Measurements from ENCODE around the gene PRKG1.
"Not testable (repeated sequence)": the region's sequence is repeated elsewhere in the genome, so short reads cannot be mapped to it uniquely, and the experiment has no call there.

Gene PRKG1

GRCh38 chr10:51341745-51342144 lies 267.5 kb downstream of the PRKG1 start:
- not testable (repeated sequence) for H3K27ac Mint-ChIP-seq; H3K9me3 Mint-ChIP-seq (ENCODE audit: low read depth); H3K27me3 Mint-ChIP-seq; H3K36me3 Mint-ChIP-seq; H3K4me3 Mint-ChIP-seq; H3K4me1 Mint-ChIP-seq (ENCODE audit: low read depth)

- no peak overlapping the region for H3K27ac Mint-ChIP-seq
- H3K4me1 Mint-ChIP-seq (ENCODE audit: low read depth), result no peaks in the 10 kb centered on the region
- H3K27me3 Mint-ChIP-seq, result no peaks in the 10 kb centered on the region
- no peaks in the 10 kb centered on the region for H3K9me3 Mint-ChIP-seq (ENCODE audit: low read depth)
- H3K36me3 Mint-ChIP-seq, result no peaks in the 10 kb centered on the region
- H3K4me3 Mint-ChIP-seq, result no peak overlapping the region
Measured at GRCh38 chr10:51342381-51342780, 268.1 kb downstream of the PRKG1 start.

GRCh38 chr10:51343391-51343790 lies 269.1 kb downstream of the PRKG1 start:
- Mint-ChIP-seq H3K4me1 (ENCODE audit: low read depth) (no peaks in the 10 kb centered on the region), H3K4me3 (no peak overlapping the region)

GRCh38 chr10:51344371-51344770 lies 270.1 kb downstream of the PRKG1 start:
- H3K36me3 Mint-ChIP-seq, result no peaks in the 10 kb centered on the region
- no peaks in the 10 kb centered on the region for H3K4me1 Mint-ChIP-seq (ENCODE audit: low read depth)
- H3K27me3 Mint-ChIP-seq, result no peaks in the 10 kb centered on the region
- no peak overlapping the region for H3K4me3 Mint-ChIP-seq
- no peaks in the 10 kb centered on the region for H3K9me3 Mint-ChIP-seq (ENCODE audit: low read depth)
- no peak overlapping the region for H3K27ac Mint-ChIP-seq

More at GRCh38 chr10:51343391-51343790, 269.1 kb downstream of the PRKG1 start:
- Mint-ChIP-seq H3K36me3 (no peaks in the 10 kb centered on the region), H3K9me3 (ENCODE audit: low read depth) (no peaks in the 10 kb centered on the region), H3K27ac (no peak overlapping the region), H3K27me3 (no peaks in the 10 kb centered on the region)

- H3K4me1 Mint-ChIP-seq (ENCODE audit: low read depth), result no peaks in the 10 kb centered on the region
- H3K36me3 Mint-ChIP-seq, result no peaks in the 10 kb centered on the region
- H3K27me3 Mint-ChIP-seq, result no peaks in the 10 kb centered on the region
- H3K9me3 Mint-ChIP-seq (ENCODE audit: low read depth), result no peaks in the 10 kb centered on the region
- no peak overlapping the region for H3K27ac Mint-ChIP-seq
- H3K4me3 Mint-ChIP-seq, result no peak overlapping the region
Measured at GRCh38 chr10:51348622-51349021, 274.3 kb downstream of the PRKG1 start.

- Mint-ChIP-seq H3K4me3 (no peak overlapping the region), H3K27ac (no peak overlapping the region), H3K4me1 (ENCODE audit: low read depth) (no peaks in the 10 kb centered on the region), H3K27me3 (no peaks in the 10 kb centered on the region), H3K9me3 (ENCODE audit: low read depth) (no peaks in the 10 kb centered on the region), H3K36me3 (no peaks in the 10 kb centered on the region)
Measured at GRCh38 chr10:51357170-51357569, 282.9 kb downstream of the PRKG1 start.

GRCh38 chr10:51358227-51358626 lies 283.9 kb downstream of the PRKG1 start:
- no peaks in the 10 kb centered on the region for H3K27me3 Mint-ChIP-seq
- H3K4me3 Mint-ChIP-seq, result no peak overlapping the region
- H3K36me3 Mint-ChIP-seq, result no peaks in the 10 kb centered on the region
- H3K4me1 Mint-ChIP-seq (ENCODE audit: low read depth), result no peaks in the 10 kb centered on the region
- no peak overlapping the region for H3K27ac Mint-ChIP-seq
- H3K9me3 Mint-ChIP-seq (ENCODE audit: low read depth), result no peaks in the 10 kb centered on the region

GRCh38 chr10:51363415-51363814 lies 289.1 kb downstream of the PRKG1 start:
- H3K4me3 Mint-ChIP-seq, result no peak overlapping the region
- peaks cover 2% of the 10 kb centered on the region for H3K27me3 Mint-ChIP-seq
- no peaks in the 10 kb centered on the region for H3K36me3 Mint-ChIP-seq
- H3K9me3 Mint-ChIP-seq (ENCODE audit: low read depth), result no peaks in the 10 kb centered on the region
- H3K27ac Mint-ChIP-seq, result no peak overlapping the region
- H3K4me1 Mint-ChIP-seq (ENCODE audit: low read depth), result no peaks in the 10 kb centered on the region

- no peaks in the 10 kb centered on the region for H3K4me1 Mint-ChIP-seq (ENCODE audit: low read depth)
- H3K36me3 Mint-ChIP-seq, result no peaks in the 10 kb centered on the region
- H3K27ac Mint-ChIP-seq, result no peak overlapping the region
- H3K27me3 Mint-ChIP-seq, result peaks cover 4% of the 10 kb centered on the region
- H3K4me3 Mint-ChIP-seq, result no peak overlapping the region
- H3K9me3 Mint-ChIP-seq (ENCODE audit: low read depth), result no peaks in the 10 kb centered on the region
Measured at GRCh38 chr10:51364674-51365073, 290.4 kb downstream of the PRKG1 start.

GRCh38 chr10:51366044-51366443 lies 291.8 kb downstream of the PRKG1 start:
- Mint-ChIP-seq H3K27me3 (peaks cover 4% of the 10 kb centered on the region), H3K36me3 (no peaks in the 10 kb centered on the region), H3K27ac (no peak overlapping the region), H3K9me3 (ENCODE audit: low read depth) (no peaks in the 10 kb centered on the region), H3K4me1 (ENCODE audit: low read depth) (no peaks in the 10 kb centered on the region), H3K4me3 (no peak overlapping the region)

- no peak overlapping the region for H3K4me3 Mint-ChIP-seq
- H3K9me3 Mint-ChIP-seq (ENCODE audit: low read depth), result no peaks in the 10 kb centered on the region
- no peaks in the 10 kb centered on the region for H3K4me1 Mint-ChIP-seq (ENCODE audit: low read depth)
- no peaks in the 10 kb centered on the region for H3K36me3 Mint-ChIP-seq
- no peak overlapping the region for H3K27ac Mint-ChIP-seq
- H3K27me3 Mint-ChIP-seq, result peaks cover 4% of the 10 kb centered on the region
Measured at GRCh38 chr10:51367127-51367526, 292.8 kb downstream of the PRKG1 start.

- H3K4me1 Mint-ChIP-seq (ENCODE audit: low read depth), result no peaks in the 10 kb centered on the region
- no peak overlapping the region for H3K4me3 Mint-ChIP-seq
- H3K36me3 Mint-ChIP-seq, result no peaks in the 10 kb centered on the region
- H3K27ac Mint-ChIP-seq, result no peak overlapping the region
- peaks cover 4% of the 10 kb centered on the region for H3K27me3 Mint-ChIP-seq
- H3K9me3 Mint-ChIP-seq (ENCODE audit: low read depth), result no peaks in the 10 kb centered on the region
Measured at GRCh38 chr10:51367694-51368093, 293.4 kb downstream of the PRKG1 start.

GRCh38 chr10:51368943-51369342 lies 294.7 kb downstream of the PRKG1 start:
- Mint-ChIP-seq H3K9me3 (ENCODE audit: low read depth) (no peaks in the 10 kb centered on the region), H3K4me1 (ENCODE audit: low read depth) (no peaks in the 10 kb centered on the region), H3K36me3 (no peaks in the 10 kb centered on the region), H3K4me3 (no peak overlapping the region), H3K27me3 (peaks cover 4% of the 10 kb centered on the region), H3K27ac (no peak overlapping the region)

- Mint-ChIP-seq H3K9me3 (ENCODE audit: low read depth) (no peaks in the 10 kb centered on the region), H3K27me3 (peaks cover 4% of the 10 kb centered on the region), H3K4me1 (ENCODE audit: low read depth) (no peaks in the 10 kb centered on the region), H3K36me3 (no peaks in the 10 kb centered on the region), H3K4me3 (no peak overlapping the region), H3K27ac (no peak overlapping the region)
Measured at GRCh38 chr10:51369903-51370302, 295.6 kb downstream of the PRKG1 start.

GRCh38 chr10:51371743-51372142 lies 297.5 kb downstream of the PRKG1 start:
- Mint-ChIP-seq H3K4me1 (ENCODE audit: low read depth) (no peaks in the 10 kb centered on the region), H3K36me3 (no peaks in the 10 kb centered on the region), H3K4me3 (no peak overlapping the region), H3K27me3 (peaks cover 2% of the 10 kb centered on the region), H3K9me3 (ENCODE audit: low read depth) (no peaks in the 10 kb centered on the region), H3K27ac (no peak overlapping the region)

- H3K27ac Mint-ChIP-seq, result no peak overlapping the region
- H3K27me3 Mint-ChIP-seq, result no peaks in the 10 kb centered on the region
- no peaks in the 10 kb centered on the region for H3K4me1 Mint-ChIP-seq (ENCODE audit: low read depth)
- no peak overlapping the region for H3K4me3 Mint-ChIP-seq
- H3K9me3 Mint-ChIP-seq (ENCODE audit: low read depth), result no peaks in the 10 kb centered on the region
- H3K36me3 Mint-ChIP-seq, result no peaks in the 10 kb centered on the region
Measured at GRCh38 chr10:51375790-51376189, 301.5 kb downstream of the PRKG1 start.
